GM12878 (cell line): ENCODE data around the gene SRCAP. TPM values are rescaled to one million over a fixed set of nuclear protein-coding genes. Genes with fewer than 3 reads are reported as not detected.

ENCODE experiments used
- CHD2 ChIP-seq: IDR thresholded peaks from 2 replicates; pipeline ENCODE4 v1.6.1; 2011; ENCODE audit warnings: low read depth, low read length, improper control_type of control experiment, borderline replicate concordance
- CREM ChIP-seq: IDR thresholded peaks from 2 replicates; pipeline ENCODE4 v1.6.1; 2014; ENCODE audit warnings: antibody characterized with exemption, low read depth
- EED ChIP-seq: sonication (generic); IDR thresholded peaks from 2 replicates; pipeline ENCODE4 v1.6.1; 2016; ENCODE audit warnings: antibody characterized with exemption, low read depth
- IRF4 ChIP-seq: IDR thresholded peaks from 2 replicates; pipeline ENCODE4 v1.6.1; 2011; ENCODE audit warnings: low read depth, low read length
- KAT2A ChIP-seq: conservative IDR thresholded peaks from 2 replicates; pipeline ENCODE4 v1.6.1; 2011; ENCODE audit warnings: low read depth, low read length; ENCODE audit not compliant: control insufficient read depth
- NR2C1 ChIP-seq: fragments of 450-650 bp; IDR thresholded peaks from 2 replicates; pipeline ENCODE4 v1.6.1; 2017; ENCODE audit warnings: antibody characterized with exemption, mild to moderate bottlenecking, moderate library complexity
- RAD21 ChIP-seq: IDR thresholded peaks from 2 replicates; pipeline ENCODE4 v1.6.1; 2011; ENCODE audit warnings: mild to moderate bottlenecking, low read depth, low read length, moderate library complexity; ENCODE audit not compliant: insufficient read depth
- RFX5 ChIP-seq: IDR thresholded peaks from 2 replicates; pipeline ENCODE4 v1.6.1; 2011; ENCODE audit warnings: low read depth, low read length, improper control_type of control experiment
- SIN3A ChIP-seq: IDR thresholded peaks from 2 replicates; pipeline ENCODE4 v1.6.1; 2012; ENCODE audit warnings: low read depth, low read length, improper control_type of control experiment
- SPI1 ChIP-seq: IDR thresholded peaks from 2 replicates; pipeline ENCODE4 v1.6.1; 2011; ENCODE audit warnings: low read depth, mild to moderate bottlenecking, low read length, moderate library complexity, borderline replicate concordance; ENCODE audit not compliant: insufficient read depth
- SUPT20H ChIP-seq: IDR thresholded peaks from 2 replicates; pipeline ENCODE4 v1.6.1; 2011; ENCODE audit warnings: low read depth, mild to moderate bottlenecking, low read length, moderate library complexity, borderline replicate concordance; ENCODE audit not compliant: control insufficient read depth
- TARDBP ChIP-seq: IDR thresholded peaks from 2 replicates; pipeline ENCODE4 v1.6.1; 2016; ENCODE audit warnings: borderline replicate concordance
- TBL1XR1 ChIP-seq: IDR thresholded peaks from 2 replicates; pipeline ENCODE4 v1.6.1; 2012; ENCODE audit warnings: low read depth, low read length, improper control_type of control experiment
- USF1 ChIP-seq: IDR thresholded peaks from 2 replicates; pipeline ENCODE4 v1.6.1; 2011; ENCODE audit warnings: borderline replicate concordance, low read depth, mild to moderate bottlenecking, moderate library complexity, mixed read lengths, low read length; ENCODE audit not compliant: insufficient read depth; ENCODE audit errors: extremely low read length
- ZBED1 ChIP-seq: IDR thresholded peaks from 2 replicates; pipeline ENCODE4 v1.6.1; 2016; ENCODE audit warnings: borderline replicate concordance
- ZNF622 ChIP-seq: fragments of 450-650 bp; IDR thresholded peaks from 2 replicates; pipeline ENCODE4 v1.6.1; 2017; ENCODE audit warnings: mild to moderate bottlenecking, inconsistent platforms
- polyA plus RNA-seq, 11 experiments: library from polyadenylated mRNA; depleted of rRNA in 4 of 11; unstranded in 6 of 11; stranded (reverse) in 5 of 11; fragments of >200 nt; fragmentation: Nextera tagmentation in 4 of 11; fragmentation: Illumina TruSeq in 1 of 11; extraction: Ambion mirVana in 4 of 11; extraction: Trizol in 1 of 11; gene quantifications; 1 replicate in 1 of 11; 2 replicates in 10 of 11; pipeline versions ENCODE4 v1.2.1 to v1.2.3, GENCODE V29; 2011 to 2016; ENCODE audit warnings: inconsistent platforms in 2 of 11, missing spikeins in 2 of 11, low read depth in 1 of 11
- total RNA-seq, 4 experiments: library from RNA; depleted of rRNA in 3 of 4; stranded (reverse); fragments of >200 nt in 3 of 4; fragmentation: Illumina TruSeq in 1 of 4; extraction: Trizol in 1 of 4; gene quantifications; 2 replicates each; pipeline versions ENCODE4 v1.2.1 to v1.2.3, GENCODE V29; 2013 to 2021
- TF ChIP-seq, protein P1 (sequence below): fragments of 450-650 bp; IDR thresholded peaks from 2 replicates; pipeline ENCODE4 v1.6.1; 2017; ENCODE audit warnings: borderline replicate concordance
- TF ChIP-seq, protein P2 (sequence below): fragments of 450-650 bp; IDR thresholded peaks from 2 replicates; pipeline ENCODE4 v1.6.1; 2018; ENCODE audit warnings: borderline replicate concordance, mild to moderate bottlenecking; ENCODE audit not compliant: partially characterized antibody
- TF ChIP-seq, protein P3 (sequence below): fragments of 450-650 bp; IDR thresholded peaks from 2 replicates; pipeline ENCODE4 v1.6.1; 2017; ENCODE audit warnings: mild to moderate bottlenecking

Gene SRCAP
- total and polyA plus RNA-seq, 10 of the 15 experiments (the other 5 are each of a cell fraction or from before 2014, with no cell fraction given), result 0.24 to 58.4 (median 11.6) TPM

DNA sequence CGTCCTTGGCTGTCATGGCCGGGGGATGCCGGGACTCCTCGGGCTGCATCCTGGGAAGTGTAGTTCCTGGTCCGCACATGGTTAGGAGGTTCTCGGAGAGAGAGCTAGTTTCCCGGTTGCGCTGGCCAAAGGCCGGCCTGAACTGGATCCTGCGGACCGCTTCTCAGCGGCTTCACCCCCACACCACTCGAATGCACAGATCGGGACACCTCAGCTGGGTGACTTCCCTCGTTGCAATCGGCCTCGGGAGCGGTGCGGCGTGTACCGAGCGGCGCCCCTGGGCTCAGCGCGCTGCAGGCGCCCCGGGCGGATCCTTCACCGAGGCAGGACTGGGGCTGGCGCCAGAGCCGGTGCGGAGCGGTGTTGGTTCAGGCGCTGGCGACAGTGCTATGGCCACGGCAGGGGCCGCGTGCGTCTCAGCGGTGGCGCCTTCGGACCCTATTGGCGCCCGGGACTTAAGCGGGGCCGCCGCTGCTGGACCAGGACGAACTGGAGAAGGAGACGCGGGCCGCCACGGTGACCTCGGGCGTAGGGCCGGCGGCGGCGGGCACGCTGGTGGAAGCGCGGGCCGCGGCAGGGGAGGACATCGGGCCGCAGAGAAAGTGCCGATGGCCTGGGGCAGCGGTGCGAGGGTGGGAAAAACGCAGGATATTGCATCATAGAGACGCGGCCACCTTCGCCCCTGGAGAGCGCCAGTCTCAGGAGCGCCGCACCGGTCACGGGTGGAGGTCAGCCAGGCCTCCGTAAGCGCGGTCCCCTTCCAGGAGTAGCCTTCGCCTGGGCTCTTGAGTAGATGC is 76.6 kb downstream of the SRCAP start (continued):
- TF ChIP-seq SPI1, result no peak
- no peak for TF ChIP-seq KAT2A
- TF ChIP-seq, protein P1, sequence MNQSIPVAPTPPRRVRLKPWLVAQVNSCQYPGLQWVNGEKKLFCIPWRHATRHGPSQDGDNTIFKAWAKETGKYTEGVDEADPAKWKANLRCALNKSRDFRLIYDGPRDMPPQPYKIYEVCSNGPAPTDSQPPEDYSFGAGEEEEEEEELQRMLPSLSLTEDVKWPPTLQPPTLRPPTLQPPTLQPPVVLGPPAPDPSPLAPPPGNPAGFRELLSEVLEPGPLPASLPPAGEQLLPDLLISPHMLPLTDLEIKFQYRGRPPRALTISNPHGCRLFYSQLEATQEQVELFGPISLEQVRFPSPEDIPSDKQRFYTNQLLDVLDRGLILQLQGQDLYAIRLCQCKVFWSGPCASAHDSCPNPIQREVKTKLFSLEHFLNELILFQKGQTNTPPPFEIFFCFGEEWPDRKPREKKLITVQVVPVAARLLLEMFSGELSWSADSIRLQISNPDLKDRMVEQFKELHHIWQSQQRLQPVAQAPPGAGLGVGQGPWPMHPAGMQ, result no peak
- TF ChIP-seq IRF4, result no peak
- 0 out of 2 replicates have a peak, but pooled peaks have one; percentile 21 for TF ChIP-seq NR2C1
- TF ChIP-seq ZNF622, result no peak
- peak; percentile 82 for TF ChIP-seq CREM
- TF ChIP-seq USF1, result no peak
- TF ChIP-seq TBL1XR1, result no peak
- 0 out of 2 replicates have a peak, but pooled peaks have one; percentile 16 for TF ChIP-seq EED
- TF ChIP-seq TARDBP, result peak; percentile 76; the same call in 1 of the 2 replicates
- 0 out of 2 replicates have a peak, but pooled peaks have one; percentile 33 for TF ChIP-seq CHD2
- no peak for TF ChIP-seq SUPT20H
- TF ChIP-seq, protein P2, sequence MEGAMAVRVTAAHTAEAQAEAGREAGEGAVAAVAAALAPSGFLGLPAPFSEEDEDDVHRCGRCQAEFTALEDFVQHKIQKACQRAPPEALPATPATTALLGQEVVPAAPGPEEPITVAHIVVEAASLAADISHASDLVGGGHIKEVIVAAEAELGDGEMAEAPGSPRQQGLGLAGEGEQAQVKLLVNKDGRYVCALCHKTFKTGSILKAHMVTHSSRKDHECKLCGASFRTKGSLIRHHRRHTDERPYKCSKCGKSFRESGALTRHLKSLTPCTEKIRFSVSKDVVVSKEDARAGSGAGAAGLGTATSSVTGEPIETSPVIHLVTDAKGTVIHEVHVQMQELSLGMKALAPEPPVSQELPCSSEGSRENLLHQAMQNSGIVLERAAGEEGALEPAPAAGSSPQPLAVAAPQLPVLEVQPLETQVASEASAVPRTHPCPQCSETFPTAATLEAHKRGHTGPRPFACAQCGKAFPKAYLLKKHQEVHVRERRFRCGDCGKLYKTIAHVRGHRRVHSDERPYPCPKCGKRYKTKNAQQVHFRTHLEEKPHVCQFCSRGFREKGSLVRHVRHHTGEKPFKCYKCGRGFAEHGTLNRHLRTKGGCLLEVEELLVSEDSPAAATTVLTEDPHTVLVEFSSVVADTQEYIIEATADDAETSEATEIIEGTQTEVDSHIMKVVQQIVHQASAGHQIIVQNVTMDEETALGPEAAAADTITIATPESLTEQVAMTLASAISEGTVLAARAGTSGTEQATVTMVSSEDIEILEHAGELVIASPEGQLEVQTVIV, result no peak
- peak; percentile 37; the same call in 1 of the 2 replicates for TF ChIP-seq SIN3A
- no peak for TF ChIP-seq RFX5
- no peak for TF ChIP-seq RAD21
- TF ChIP-seq ZBED1, result peak; percentile 50; the same call in 1 of the 2 replicates
- TF ChIP-seq, protein P3, sequence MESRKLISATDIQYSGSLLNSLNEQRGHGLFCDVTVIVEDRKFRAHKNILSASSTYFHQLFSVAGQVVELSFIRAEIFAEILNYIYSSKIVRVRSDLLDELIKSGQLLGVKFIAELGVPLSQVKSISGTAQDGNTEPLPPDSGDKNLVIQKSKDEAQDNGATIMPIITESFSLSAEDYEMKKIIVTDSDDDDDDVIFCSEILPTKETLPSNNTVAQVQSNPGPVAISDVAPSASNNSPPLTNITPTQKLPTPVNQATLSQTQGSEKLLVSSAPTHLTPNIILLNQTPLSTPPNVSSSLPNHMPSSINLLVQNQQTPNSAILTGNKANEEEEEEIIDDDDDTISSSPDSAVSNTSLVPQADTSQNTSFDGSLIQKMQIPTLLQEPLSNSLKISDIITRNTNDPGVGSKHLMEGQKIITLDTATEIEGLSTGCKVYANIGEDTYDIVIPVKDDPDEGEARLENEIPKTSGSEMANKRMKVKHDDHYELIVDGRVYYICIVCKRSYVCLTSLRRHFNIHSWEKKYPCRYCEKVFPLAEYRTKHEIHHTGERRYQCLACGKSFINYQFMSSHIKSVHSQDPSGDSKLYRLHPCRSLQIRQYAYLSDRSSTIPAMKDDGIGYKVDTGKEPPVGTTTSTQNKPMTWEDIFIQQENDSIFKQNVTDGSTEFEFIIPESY, result no peak
